Activated CD8-positive, alpha-beta memory T cell treated with anti-CD3 and anti-CD28 coated beads, Interleukin-2, amount 50 U/mL, for 24 hours (primary cell): ENCODE measurements around the gene ELMO1.
"Not testable (repeated sequence)": the region's sequence is repeated elsewhere in the genome, so short reads cannot be mapped to it uniquely, and the experiment has no call there.

Experiments
- DNase-seq: peaks from one replicate; pipeline ENCODE4 v3.0.0-alpha.2; 2020; ENCODE audit errors: extremely low read depth

ELMO1 gene

GRCh38 chr7:36977878-36978277 lies 470.8 kb downstream of the ELMO1 start:
- DNase-seq, result no peak

GRCh38 chr7:36973534-36973933 lies 475.1 kb downstream of the ELMO1 start:
- DNase-seq, result not testable (repeated sequence)

GRCh38 chr7:36972140-36972518 lies 476.5 kb downstream of the ELMO1 start:
- DNase-seq, result no peak

DNA sequence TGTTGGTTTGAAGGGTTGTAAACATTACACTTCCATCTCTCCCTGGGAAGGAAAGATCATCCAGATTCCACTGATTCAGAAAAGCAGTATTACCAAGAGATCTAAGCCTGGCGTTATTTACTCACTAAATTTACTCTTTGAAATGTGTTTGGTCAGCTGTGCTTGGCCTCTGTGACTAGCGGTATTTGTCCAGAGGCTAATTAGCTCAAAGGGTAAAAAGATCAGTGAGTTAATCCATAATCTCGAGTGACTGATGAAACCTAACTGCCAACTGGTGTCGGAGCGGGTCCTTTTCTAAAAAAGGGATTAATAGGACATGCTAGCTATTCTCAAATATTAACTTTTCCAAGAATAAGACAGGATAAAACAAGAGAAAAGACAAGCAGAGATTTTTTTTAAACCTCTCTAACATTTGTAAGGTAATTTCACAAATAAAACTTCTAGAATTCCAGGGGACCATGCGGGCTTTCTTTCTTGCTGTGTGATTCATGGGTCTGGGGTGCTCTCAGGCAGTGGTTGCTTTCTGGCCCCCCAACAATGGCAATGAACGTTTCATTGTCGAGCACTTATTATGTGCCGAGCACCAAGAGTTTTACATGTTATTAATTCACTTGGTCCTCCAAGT lies 477.0 kb downstream of the ELMO1 start:
- no peak for DNase-seq

GRCh38 chr7:36970551-36971514 lies 477.8 kb downstream of the ELMO1 start:
- no peak for DNase-seq

- DNase-seq, result no peak
These were observed 479.3 kb downstream of the ELMO1 start for GRCh38 chr7:36969376-36969775.

- no peak for DNase-seq
These were observed 481.3 kb downstream of the ELMO1 start for GRCh38 chr7:36967387-36967786.

DNA sequence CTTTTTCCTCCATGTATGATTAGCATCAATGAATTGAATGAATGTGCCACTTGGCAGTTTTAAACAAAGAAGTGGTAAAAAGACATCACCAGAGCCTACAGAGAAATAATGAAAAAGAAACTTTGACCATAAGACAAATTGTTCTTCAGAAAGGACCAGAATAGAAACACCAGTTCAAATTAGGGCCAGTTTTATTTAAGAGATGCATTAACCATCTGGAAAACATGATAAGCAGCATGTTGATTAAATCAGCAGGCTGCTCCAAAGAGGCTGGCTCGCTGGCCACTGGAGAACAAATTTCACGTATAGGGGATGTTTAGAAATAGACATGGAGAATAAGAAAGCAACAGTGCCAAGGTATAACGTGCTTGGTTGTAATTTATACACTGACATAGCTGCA lies 482.0 kb downstream of the ELMO1 start:
- no peak for DNase-seq

- no peak for DNase-seq
These were observed 482.6 kb downstream of the ELMO1 start for GRCh38 chr7:36966039-36966438.

DNA sequence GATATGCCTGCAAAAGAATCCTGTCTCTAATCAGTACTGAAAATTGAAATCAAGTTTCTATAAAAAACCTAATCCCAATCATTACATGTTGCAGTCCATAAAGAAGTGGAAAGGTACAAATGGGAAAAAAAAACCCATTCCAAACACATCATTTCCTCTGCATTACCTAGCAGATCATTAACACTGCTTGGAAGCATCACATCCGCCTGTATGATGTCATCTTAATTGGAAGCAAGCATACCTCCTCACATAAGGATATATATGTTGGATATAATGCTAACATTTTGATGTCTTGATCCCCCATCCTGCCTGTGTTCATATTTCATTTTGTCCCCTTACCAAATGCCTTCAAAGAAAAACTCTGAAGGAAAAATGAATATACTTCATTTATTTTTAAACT lies 483.0 kb downstream of the ELMO1 start:
- no peak for DNase-seq

DNA sequence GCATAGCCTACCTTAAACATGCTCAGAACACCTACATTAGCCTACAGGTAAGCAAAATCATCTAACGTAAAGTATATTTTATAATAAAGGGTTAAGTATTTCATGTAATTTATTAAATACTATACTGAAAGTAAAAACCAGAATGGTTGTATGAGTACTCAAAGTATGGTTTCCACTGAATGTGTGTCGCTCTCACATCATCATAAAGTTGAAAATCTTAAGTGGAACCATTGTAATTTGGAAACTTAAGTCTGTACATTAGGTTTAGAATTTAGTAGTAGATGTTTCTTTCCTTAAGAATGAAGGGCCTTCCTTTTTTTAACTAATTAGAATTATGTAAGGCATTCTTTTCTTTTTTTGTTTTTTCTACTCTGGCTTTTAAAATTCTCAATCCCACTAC lies 484.4 kb downstream of the ELMO1 start:
- no peak for DNase-seq

DNA sequence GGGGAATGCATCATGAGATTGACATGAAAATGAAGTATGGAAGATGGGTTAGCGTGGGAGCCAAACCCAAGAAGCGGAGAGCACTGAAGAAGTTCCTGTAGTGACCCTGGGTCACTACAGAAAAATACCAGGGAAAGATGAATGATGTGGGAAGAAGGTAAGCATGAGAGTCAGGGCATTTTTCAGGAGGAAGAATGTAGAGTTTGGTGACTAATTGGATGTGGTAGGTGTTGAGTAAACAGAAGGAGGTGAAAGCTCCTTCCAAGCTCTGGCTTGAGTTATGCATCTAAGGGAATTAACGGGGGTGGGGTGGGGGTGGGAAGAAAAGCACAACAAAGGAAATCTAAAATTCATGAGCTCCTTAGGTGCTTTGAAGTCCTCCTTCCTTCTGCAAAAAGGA lies 486.3 kb downstream of the ELMO1 start:
- DNase-seq, result no peak

GRCh38 chr7:36961693-36962092 lies 487.0 kb downstream of the ELMO1 start:
- DNase-seq, result no peak

- DNase-seq, result no peak
These were observed 487.6 kb downstream of the ELMO1 start for GRCh38 chr7:36961097-36961496.

GRCh38 chr7:36960105-36960504 lies 488.6 kb downstream of the ELMO1 start:
- no peak for DNase-seq

- no peak for DNase-seq
These were observed 490.4 kb downstream of the ELMO1 start for GRCh38 chr7:36958111-36958733.

DNA sequence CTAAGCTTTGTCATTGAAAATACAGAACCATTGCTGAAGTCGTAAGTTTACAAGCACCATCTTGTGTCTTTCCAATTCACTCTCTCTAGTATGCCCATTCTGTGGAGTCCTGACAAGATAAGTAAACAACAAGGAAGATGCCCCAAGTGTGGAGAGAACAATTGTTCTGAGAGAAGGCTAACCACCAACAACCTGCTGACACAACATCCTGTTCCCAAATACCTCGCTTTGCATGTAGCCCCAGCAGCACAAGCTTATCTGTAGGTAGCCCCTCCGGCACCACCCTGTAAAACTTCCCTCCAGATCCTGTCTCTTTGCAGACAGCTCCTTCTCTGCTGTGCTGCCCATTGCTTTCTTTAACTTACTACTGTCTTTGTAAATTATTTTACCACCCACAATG lies 491.0 kb downstream of the ELMO1 start:
- no peak for DNase-seq

GRCh38 chr7:36956814-36957213 lies 491.9 kb downstream of the ELMO1 start:
- DNase-seq, result no peak

DNA sequence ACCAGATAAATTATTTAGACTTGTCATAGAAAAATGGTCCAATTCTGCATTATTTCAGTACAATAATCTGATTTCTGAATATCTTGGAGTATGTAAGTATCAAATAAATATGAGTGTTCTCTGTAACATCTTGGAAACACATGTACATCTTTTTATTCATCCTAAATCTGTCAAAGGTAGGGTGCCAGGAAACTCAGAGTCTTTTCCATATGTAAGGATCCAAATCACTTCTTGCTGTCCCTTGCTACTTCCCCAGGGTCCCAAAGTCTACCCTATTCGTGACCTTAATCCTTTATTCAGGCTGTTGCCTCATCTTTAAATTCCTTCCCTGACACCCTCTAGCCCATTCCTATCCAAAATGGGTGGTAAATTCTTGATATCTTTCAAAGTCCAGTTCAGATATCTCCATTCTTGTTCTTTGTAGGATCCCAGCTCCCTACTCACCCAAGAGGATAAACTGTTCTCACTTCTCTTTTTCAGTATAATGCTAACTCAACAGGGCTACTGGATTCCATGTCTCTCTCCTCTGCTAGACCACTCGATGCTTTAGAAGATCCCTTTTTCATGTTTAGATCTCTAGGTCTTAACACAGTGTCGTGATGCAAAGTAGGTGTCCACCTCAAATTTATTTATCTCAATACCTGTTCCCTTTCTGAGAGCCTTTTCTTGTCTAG lies 493.1 kb downstream of the ELMO1 start:
- DNase-seq, result no peak

GRCh38 chr7:36951257-36951697 lies 497.4 kb downstream of the ELMO1 start:
- DNase-seq, result no peak

DNA sequence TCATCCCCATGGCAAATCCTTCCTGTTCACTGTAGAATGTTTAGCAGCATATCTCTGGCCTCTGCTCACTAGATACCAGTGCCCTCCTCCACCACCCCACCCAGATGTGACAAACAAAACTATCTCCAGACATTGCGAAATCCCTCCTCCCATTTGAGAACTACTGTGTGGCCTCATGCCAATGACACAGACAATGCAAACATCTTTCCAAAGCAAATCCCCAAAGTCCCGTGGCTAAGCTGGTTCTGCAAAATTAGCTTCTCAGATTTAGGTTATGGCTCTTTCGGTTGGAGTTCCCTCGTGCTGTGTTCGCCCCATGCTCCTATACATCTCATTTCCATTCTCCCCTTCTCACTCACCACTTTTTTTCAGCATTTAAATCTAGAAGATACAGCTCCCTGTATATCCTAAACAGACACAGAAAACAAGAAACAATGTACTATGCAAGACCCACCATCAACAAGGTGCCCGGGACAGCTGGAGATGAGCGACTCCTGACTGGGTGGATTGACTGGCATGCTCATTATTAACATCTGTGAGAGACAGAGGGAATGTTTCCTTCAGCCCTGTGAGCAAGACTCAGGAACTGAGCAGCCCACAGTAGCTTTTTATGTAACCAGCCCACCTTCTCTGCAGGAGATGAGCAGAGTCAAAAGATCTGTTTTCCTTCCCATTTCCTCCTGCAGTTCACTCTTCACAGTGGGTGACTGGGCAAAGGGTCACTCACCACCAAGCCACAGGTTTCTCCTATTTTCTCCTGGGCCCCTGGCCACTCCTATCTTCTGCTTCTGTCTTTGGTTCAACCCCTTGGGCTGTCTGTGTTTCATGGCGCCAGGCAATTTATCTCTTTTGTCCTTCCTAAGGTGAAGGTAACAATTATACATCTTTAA lies 498.7 kb downstream of the ELMO1 start:
- DNase-seq, result no peak
